ENCODE results near the gene RAP1GAP2. TPM values are rescaled to one million over a fixed set of nuclear protein-coding genes. Genes with fewer than 3 reads are reported as not detected.

The RAP1GAP2 gene
- total RNA-seq, 1 experiment from 2014 or later, result 72.8 TPM

GRCh38 chr17:3035256-3035967 is 239.2 kb downstream of the RAP1GAP2 start (continued):
- TF ChIP-seq, protein P1, sequence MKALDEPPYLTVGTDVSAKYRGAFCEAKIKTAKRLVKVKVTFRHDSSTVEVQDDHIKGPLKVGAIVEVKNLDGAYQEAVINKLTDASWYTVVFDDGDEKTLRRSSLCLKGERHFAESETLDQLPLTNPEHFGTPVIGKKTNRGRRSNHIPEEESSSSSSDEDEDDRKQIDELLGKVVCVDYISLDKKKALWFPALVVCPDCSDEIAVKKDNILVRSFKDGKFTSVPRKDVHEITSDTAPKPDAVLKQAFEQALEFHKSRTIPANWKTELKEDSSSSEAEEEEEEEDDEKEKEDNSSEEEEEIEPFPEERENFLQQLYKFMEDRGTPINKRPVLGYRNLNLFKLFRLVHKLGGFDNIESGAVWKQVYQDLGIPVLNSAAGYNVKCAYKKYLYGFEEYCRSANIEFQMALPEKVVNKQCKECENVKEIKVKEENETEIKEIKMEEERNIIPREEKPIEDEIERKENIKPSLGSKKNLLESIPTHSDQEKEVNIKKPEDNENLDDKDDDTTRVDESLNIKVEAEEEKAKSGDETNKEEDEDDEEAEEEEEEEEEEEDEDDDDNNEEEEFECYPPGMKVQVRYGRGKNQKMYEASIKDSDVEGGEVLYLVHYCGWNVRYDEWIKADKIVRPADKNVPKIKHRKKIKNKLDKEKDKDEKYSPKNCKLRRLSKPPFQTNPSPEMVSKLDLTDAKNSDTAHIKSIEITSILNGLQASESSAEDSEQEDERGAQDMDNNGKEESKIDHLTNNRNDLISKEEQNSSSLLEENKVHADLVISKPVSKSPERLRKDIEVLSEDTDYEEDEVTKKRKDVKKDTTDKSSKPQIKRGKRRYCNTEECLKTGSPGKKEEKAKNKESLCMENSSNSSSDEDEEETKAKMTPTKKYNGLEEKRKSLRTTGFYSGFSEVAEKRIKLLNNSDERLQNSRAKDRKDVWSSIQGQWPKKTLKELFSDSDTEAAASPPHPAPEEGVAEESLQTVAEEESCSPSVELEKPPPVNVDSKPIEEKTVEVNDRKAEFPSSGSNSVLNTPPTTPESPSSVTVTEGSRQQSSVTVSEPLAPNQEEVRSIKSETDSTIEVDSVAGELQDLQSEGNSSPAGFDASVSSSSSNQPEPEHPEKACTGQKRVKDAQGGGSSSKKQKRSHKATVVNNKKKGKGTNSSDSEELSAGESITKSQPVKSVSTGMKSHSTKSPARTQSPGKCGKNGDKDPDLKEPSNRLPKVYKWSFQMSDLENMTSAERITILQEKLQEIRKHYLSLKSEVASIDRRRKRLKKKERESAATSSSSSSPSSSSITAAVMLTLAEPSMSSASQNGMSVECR (CRISPR knock-in tag; IDR thresholded peaks at IDR 0.05; ENCODE audit: borderline replicate concordance), result no peak
- TF ChIP-seq TEAD4 (CRISPR knock-in tag; IDR thresholded peaks at IDR 0.05) (no peak), FOXP4 (CRISPR knock-in tag; IDR thresholded peaks at IDR 0.05) (no peak), ESRRA (CRISPR knock-in tag; IDR thresholded peaks at IDR 0.05; ENCODE audit: borderline replicate concordance) (no peak), ZSCAN18 (CRISPR knock-in tag; IDR thresholded peaks at IDR 0.05) (no peak), CREB1 (CRISPR knock-in tag; IDR thresholded peaks at IDR 0.05) (no peak), CDX4 (CRISPR knock-in tag; IDR thresholded peaks at IDR 0.05; ENCODE audit: borderline replicate concordance) (no peak), FOXP1 (CRISPR knock-in tag; IDR thresholded peaks at IDR 0.05; ENCODE audit: borderline replicate concordance) (no peak), JUN (CRISPR knock-in tag; IDR thresholded peaks at IDR 0.05) (no peak), ETV6 (CRISPR knock-in tag; IDR thresholded peaks at IDR 0.05) (no peak), HMGXB4 (CRISPR knock-in tag; IDR thresholded peaks at IDR 0.05) (no peak)
- TF ChIP-seq, protein P2, sequence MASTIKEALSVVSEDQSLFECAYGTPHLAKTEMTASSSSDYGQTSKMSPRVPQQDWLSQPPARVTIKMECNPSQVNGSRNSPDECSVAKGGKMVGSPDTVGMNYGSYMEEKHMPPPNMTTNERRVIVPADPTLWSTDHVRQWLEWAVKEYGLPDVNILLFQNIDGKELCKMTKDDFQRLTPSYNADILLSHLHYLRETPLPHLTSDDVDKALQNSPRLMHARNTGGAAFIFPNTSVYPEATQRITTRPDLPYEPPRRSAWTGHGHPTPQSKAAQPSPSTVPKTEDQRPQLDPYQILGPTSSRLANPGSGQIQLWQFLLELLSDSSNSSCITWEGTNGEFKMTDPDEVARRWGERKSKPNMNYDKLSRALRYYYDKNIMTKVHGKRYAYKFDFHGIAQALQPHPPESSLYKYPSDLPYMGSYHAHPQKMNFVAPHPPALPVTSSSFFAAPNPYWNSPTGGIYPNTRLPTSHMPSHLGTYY (CRISPR knock-in tag; IDR thresholded peaks at IDR 0.05), result no peak

DNA sequence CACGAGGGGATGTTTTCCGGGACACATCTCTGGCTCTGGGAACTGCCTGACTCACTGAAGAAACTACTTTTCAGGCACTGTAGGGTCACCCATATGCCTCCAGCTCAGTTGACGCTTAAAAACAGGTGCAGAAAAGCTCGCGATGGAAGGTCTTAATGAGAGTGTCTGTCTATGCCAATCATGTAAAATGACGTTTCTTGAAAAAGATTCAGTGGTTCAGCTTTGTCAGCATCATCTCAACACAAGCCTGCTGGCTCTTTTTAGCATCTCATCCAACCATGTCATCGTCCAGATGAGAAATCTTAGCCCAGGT is 239.7 kb downstream of the RAP1GAP2 start:
- H3K27ac Mint-ChIP-seq, result no peak overlapping the region

More for the DNA sequence above, 239.7 kb downstream of the RAP1GAP2 start:
- ChIA-PET POLR2A (no interaction called here), CTCF (interaction anchor here (1.7 kb wide), 1 partner anchor 13 kb away, joined by 5 read pairs; no protein-coding TSS in a partner anchor)
- H3K9me3 Mint-ChIP-seq, result no peaks in the 10 kb centered on the region
- ATAC-seq (no peak), DNase-seq (ENCODE audit: low spot score) (no peak)
- no peak overlapping the region for H3K4me3 Mint-ChIP-seq
- TF ChIP-seq TP53 (CRISPR knock-in tag; IDR thresholded peaks at IDR 0.05), result no peak
- TF ChIP-seq, protein P3, sequence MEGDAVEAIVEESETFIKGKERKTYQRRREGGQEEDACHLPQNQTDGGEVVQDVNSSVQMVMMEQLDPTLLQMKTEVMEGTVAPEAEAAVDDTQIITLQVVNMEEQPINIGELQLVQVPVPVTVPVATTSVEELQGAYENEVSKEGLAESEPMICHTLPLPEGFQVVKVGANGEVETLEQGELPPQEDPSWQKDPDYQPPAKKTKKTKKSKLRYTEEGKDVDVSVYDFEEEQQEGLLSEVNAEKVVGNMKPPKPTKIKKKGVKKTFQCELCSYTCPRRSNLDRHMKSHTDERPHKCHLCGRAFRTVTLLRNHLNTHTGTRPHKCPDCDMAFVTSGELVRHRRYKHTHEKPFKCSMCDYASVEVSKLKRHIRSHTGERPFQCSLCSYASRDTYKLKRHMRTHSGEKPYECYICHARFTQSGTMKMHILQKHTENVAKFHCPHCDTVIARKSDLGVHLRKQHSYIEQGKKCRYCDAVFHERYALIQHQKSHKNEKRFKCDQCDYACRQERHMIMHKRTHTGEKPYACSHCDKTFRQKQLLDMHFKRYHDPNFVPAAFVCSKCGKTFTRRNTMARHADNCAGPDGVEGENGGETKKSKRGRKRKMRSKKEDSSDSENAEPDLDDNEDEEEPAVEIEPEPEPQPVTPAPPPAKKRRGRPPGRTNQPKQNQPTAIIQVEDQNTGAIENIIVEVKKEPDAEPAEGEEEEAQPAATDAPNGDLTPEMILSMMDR (IDR thresholded peaks at IDR 0.05), result no peak
- no peak for TF ChIP-seq EMX1 (CRISPR knock-in tag; IDR thresholded peaks at IDR 0.05)
- no peak for TF ChIP-seq OVOL2 (CRISPR knock-in tag; IDR thresholded peaks at IDR 0.05; ENCODE audit: borderline replicate concordance)
- TF ChIP-seq FOXK1 (CRISPR knock-in tag; IDR thresholded peaks at IDR 0.05), result no peak
- TF ChIP-seq ZSCAN18 (CRISPR knock-in tag; IDR thresholded peaks at IDR 0.05), result no peak
- TF ChIP-seq ESRRA (CRISPR knock-in tag; IDR thresholded peaks at IDR 0.05; ENCODE audit: borderline replicate concordance), result no peak
- no peak for TF ChIP-seq CBFB (CRISPR knock-in tag; IDR thresholded peaks at IDR 0.05; ENCODE audit: low read depth)
- H3K4me1 Mint-ChIP-seq, result no peaks in the 10 kb centered on the region
- peaks cover 3% of the 10 kb centered on the region for H3K36me3 Mint-ChIP-seq
- H3K27me3 Mint-ChIP-seq (ENCODE audit: low read depth), result no peaks in the 10 kb centered on the region
